HepG2 (cell line): ENCODE results near the gene NPW. TPM values are rescaled to one million over a fixed set of nuclear protein-coding genes. Genes with fewer than 3 reads are reported as not detected.

ENCODE experiments used
- DMAP1 ChIP-seq: IDR thresholded peaks from 2 replicates; pipeline ENCODE4 v1.6.1; 2016
- ELF3 ChIP-seq: IDR thresholded peaks from 2 replicates; pipeline ENCODE4 v1.6.1; 2016; ENCODE audit warnings: missing genetic modification reagents, missing compliant biosample characterization
- FOXM1 ChIP-seq: sonication (generic); formaldehyde crosslinking; IDR thresholded peaks from 2 replicates; pipeline ENCODE4 v1.5.0; 2020; ENCODE audit warnings: missing genetic modification reagents
- GATAD2A ChIP-seq: IDR thresholded peaks from 2 replicates; pipeline ENCODE4 v1.6.1; 2016
- HNRNPL ChIP-seq: fragments of 200-400 bp; formaldehyde crosslinking; IDR thresholded peaks from 2 replicates; pipeline ENCODE4 v1.6.1; 2017; ENCODE audit warnings: mild to moderate bottlenecking, low read depth, low read length
- KDM2A ChIP-seq: sonication (generic); formaldehyde crosslinking; IDR thresholded peaks from 2 replicates; pipeline ENCODE4 v1.4.0; 2020; ENCODE audit warnings: low read depth, missing genetic modification reagents, borderline replicate concordance
- KLF6 ChIP-seq: IDR thresholded peaks from 2 replicates; pipeline ENCODE4 v1.8.0; 2016; ENCODE audit warnings: missing biosample characterization, missing genetic modification reagents
- NR2C2 ChIP-seq: sonication (generic); formaldehyde crosslinking; IDR thresholded peaks from 2 replicates; pipeline ENCODE4 v1.4.0; 2020; ENCODE audit warnings: missing genetic modification reagents, mild to moderate bottlenecking, moderate library complexity, borderline replicate concordance
- NR2F1 ChIP-seq, 2 experiments: fragments of 450-650 bp in 1 of 2; formaldehyde crosslinking in 1 of 2; IDR thresholded peaks; 2 replicates each; pipeline versions ENCODE4 v1.5.0 to v1.6.1; 2016 to 2020; ENCODE audit warnings: mild to moderate bottlenecking in 1 of 2, missing compliant biosample characterization in 1 of 2, missing genetic modification reagents in 1 of 2, moderate library complexity in 1 of 2
- NR2F6 ChIP-seq, 2 experiments: IDR thresholded peaks; 2 replicates each; pipeline ENCODE4 v1.6.1; 2016; ENCODE audit warnings: antibody characterized with exemption in 1 of 2, mild to moderate bottlenecking in 1 of 2
- NRL ChIP-seq: sonication (generic); formaldehyde crosslinking; IDR thresholded peaks from 2 replicates; pipeline ENCODE4 v1.5.0; 2020; ENCODE audit warnings: missing genetic modification reagents, mild to moderate bottlenecking, moderate library complexity, borderline replicate concordance
- RAD21 ChIP-seq: fragments of 450-650 bp; formaldehyde crosslinking; IDR thresholded peaks from 2 replicates; pipeline ENCODE4 v1.5.0; 2020; ENCODE audit warnings: mild to moderate bottlenecking
- RARA ChIP-seq: IDR thresholded peaks from 2 replicates; pipeline ENCODE4 v1.6.1; 2016; ENCODE audit warnings: missing genetic modification reagents, missing compliant biosample characterization
- RBFOX2 ChIP-seq: fragments of 200-400 bp; formaldehyde crosslinking; IDR thresholded peaks from 2 replicates; pipeline ENCODE4 v1.6.1; 2017; ENCODE audit warnings: low read depth, mild to moderate bottlenecking, low read length
- RXRA ChIP-seq: sonication (generic); formaldehyde crosslinking; IDR thresholded peaks from 2 replicates; pipeline ENCODE4 v1.5.1; 2020; ENCODE audit warnings: missing genetic modification reagents
- SMC3 ChIP-seq: IDR thresholded peaks from 2 replicates; pipeline ENCODE4 v1.6.1; 2011; ENCODE audit warnings: low read length, improper control_type of control experiment
- STAG1 ChIP-seq: sonication (generic); formaldehyde crosslinking; IDR thresholded peaks from 2 replicates; pipeline ENCODE4 v1.4.0; 2020; ENCODE audit warnings: missing genetic modification reagents
- TEAD3 ChIP-seq: optimal IDR thresholded peaks from 2 replicates; pipeline ENCODE3; 2016; ENCODE audit warnings: borderline replicate concordance
- THAP11 ChIP-seq: IDR thresholded peaks from 2 replicates; pipeline ENCODE4 v1.6.1; 2016; ENCODE audit warnings: missing biosample characterization, missing genetic modification reagents
- ZC3H4 ChIP-seq: sonication (generic); formaldehyde crosslinking; IDR thresholded peaks from 2 replicates; pipeline ENCODE4 v1.4.0; 2020; ENCODE audit warnings: missing genetic modification reagents, borderline replicate concordance
- ZNF124 ChIP-seq: sonication (generic); formaldehyde crosslinking; IDR thresholded peaks from 2 replicates; pipeline ENCODE4 v1.4.0; 2020; ENCODE audit warnings: missing genetic modification reagents
- ZNF563 ChIP-seq: sonication (generic); formaldehyde crosslinking; IDR thresholded peaks from 2 replicates; pipeline ENCODE4 v1.8.0; 2022; ENCODE audit warnings: mild to moderate bottlenecking, moderate library complexity, missing genetic modification reagents
- ZNF746 ChIP-seq: sonication (generic); formaldehyde crosslinking; IDR thresholded peaks from 2 replicates; pipeline ENCODE4 v1.8.0; 2022; ENCODE audit warnings: mild to moderate bottlenecking, missing genetic modification reagents
- polyA plus RNA-seq, 8 experiments: library from polyadenylated mRNA; depleted of rRNA in 3 of 8; stranded (reverse) in 7 of 8; unstranded in 1 of 8; fragments of >200 nt; fragmentation: Illumina TruSeq in 4 of 8; extraction: Trizol in 4 of 8; gene quantifications; 2 replicates each; pipeline versions ENCODE4 v1.2.1 to v1.2.3, GENCODE V29; 2011 to 2016; ENCODE audit warnings: low read depth in 4 of 8, missing spikeins in 1 of 8, mixed read lengths in 1 of 8; ENCODE audit not compliant: insufficient read depth in 1 of 8
- total RNA-seq, 5 experiments: library from RNA; depleted of rRNA; stranded (reverse); fragments of >200 nt; fragmentation: Illumina TruSeq; extraction: Trizol; gene quantifications; 2 replicates each; pipeline ENCODE4 v1.2.3, GENCODE V29; 2016; ENCODE audit warnings: low read depth in 1 of 5
- TF ChIP-seq, protein P1 (sequence below): sonication (generic); formaldehyde crosslinking; conservative IDR thresholded peaks from 2 replicates; pipeline ENCODE4 v1.4.0; 2020; ENCODE audit warnings: missing genetic modification reagents
- TF ChIP-seq, protein P2 (sequence below): IDR thresholded peaks from 2 replicates; pipeline ENCODE4 v1.6.1; 2016; ENCODE audit warnings: missing biosample characterization, missing genetic modification reagents, low read depth
- TF ChIP-seq, protein P3 (sequence below): sonication (generic); formaldehyde crosslinking; IDR thresholded peaks from 2 replicates; pipeline ENCODE4 v1.4.0; 2020; ENCODE audit warnings: missing genetic modification reagents

The NPW gene
- total and polyA plus RNA-seq, 2 of the 13 experiments (the other 11 are each of a cell fraction or from before 2014, with no cell fraction given): 0.24 to 0.97 TPM

GRCh38 chr16:2027024-2028010, 7.7 kb downstream of the NPW start (continued):
- TF ChIP-seq, protein P1, sequence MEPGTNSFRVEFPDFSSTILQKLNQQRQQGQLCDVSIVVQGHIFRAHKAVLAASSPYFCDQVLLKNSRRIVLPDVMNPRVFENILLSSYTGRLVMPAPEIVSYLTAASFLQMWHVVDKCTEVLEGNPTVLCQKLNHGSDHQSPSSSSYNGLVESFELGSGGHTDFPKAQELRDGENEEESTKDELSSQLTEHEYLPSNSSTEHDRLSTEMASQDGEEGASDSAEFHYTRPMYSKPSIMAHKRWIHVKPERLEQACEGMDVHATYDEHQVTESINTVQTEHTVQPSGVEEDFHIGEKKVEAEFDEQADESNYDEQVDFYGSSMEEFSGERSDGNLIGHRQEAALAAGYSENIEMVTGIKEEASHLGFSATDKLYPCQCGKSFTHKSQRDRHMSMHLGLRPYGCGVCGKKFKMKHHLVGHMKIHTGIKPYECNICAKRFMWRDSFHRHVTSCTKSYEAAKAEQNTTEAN (CRISPR knock-in tag): peak; percentile 96
- TF ChIP-seq ZNF124 (CRISPR knock-in tag) (no peak), KDM2A (peak; percentile 49), ZNF563 (no peak; the same call in 1 of the 2 replicates), NRL (peak; percentile 51), THAP11 (CRISPR knock-in tag) (peak; percentile 59; the same call in 1 of the 2 replicates), KLF6 (CRISPR knock-in tag) (no peak), NR2F1 (CRISPR knock-in tag; IDR thresholded peaks at IDR 0.05) (0 out of 4 replicates have a peak, but pooled peaks of 1 of the 2 experiments have one; percentile 21), RARA (CRISPR knock-in tag) (peak; percentile 49; the same call in 1 of the 2 replicates), ZNF746 (CRISPR knock-in tag) (0 out of 2 replicates have a peak, but pooled peaks have one; percentile 31), HNRNPL (no peak), STAG1 (CRISPR knock-in tag) (peak; percentile 28; the same call in 1 of the 2 replicates), NR2C2 (CRISPR knock-in tag) (0 out of 2 replicates have a peak, but pooled peaks have one; percentile 19), RBFOX2 (0 out of 2 replicates have a peak, but pooled peaks have one; percentile 20), TEAD3 (CRISPR knock-in tag) (peak; percentile 49), ELF3 (CRISPR knock-in tag) (no peak), RAD21 (CRISPR knock-in tag) (0 out of 2 replicates have a peak, but pooled peaks have one; percentile 18), DMAP1 (CRISPR knock-in tag) (peak; percentile 40; the same call in 1 of the 2 replicates), NR2F6 (IDR thresholded peaks at IDR 0.05) (no peak), NR2F6 (CRISPR knock-in tag; IDR thresholded peaks at IDR 0.05) (peak; percentile 43; the same call in 1 of the 2 replicates), GATAD2A (CRISPR knock-in tag) (peak; percentile 49), RXRA (peak; percentile 51; the same call in 1 of the 2 replicates), FOXM1 (no peak), SMC3 (no peak), ZC3H4 (CRISPR knock-in tag) (no peak)
- TF ChIP-seq, protein P2, sequence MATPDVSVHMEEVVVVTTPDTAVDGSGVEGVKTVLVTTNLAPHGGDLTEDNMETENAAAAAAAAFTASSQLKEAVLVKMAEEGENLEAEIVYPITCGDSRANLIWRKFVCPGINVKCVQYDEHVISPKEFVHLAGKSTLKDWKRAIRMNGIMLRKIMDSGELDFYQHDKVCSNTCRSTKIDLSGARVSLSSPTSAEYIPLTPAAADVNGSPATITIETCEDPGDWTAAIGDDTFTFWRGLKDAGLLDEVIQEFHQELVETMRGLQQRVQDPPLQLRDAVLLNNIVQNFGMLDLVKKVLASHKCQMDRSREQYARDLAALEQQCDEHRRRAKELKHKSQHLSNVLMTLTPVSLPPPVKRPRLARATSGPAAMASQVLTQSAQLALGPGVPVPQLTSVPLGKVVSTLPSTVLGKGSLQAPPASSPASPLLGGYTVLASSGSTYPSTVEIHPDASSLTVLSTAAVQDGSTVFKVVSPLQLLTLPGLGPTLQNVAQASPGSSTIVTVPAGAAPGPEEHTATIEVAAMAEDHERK (CRISPR knock-in tag): no peak
- TF ChIP-seq, protein P3, sequence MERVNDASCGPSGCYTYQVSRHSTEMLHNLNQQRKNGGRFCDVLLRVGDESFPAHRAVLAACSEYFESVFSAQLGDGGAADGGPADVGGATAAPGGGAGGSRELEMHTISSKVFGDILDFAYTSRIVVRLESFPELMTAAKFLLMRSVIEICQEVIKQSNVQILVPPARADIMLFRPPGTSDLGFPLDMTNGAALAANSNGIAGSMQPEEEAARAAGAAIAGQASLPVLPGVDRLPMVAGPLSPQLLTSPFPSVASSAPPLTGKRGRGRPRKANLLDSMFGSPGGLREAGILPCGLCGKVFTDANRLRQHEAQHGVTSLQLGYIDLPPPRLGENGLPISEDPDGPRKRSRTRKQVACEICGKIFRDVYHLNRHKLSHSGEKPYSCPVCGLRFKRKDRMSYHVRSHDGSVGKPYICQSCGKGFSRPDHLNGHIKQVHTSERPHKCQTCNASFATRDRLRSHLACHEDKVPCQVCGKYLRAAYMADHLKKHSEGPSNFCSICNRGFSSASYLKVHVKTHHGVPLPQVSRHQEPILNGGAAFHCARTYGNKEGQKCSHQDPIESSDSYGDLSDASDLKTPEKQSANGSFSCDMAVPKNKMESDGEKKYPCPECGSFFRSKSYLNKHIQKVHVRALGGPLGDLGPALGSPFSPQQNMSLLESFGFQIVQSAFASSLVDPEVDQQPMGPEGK (CRISPR knock-in tag): peak; percentile 76; the same call in 1 of the 2 replicates
